ENCODE results near the gene BMP3. TPM values are rescaled to one million over a fixed set of nuclear protein-coding genes. Genes with fewer than 3 reads are reported as not detected.

The BMP3 gene
- total RNA-seq, 2 donors from 2014 or later = 0.11 to 0.13 TPM

DNA sequence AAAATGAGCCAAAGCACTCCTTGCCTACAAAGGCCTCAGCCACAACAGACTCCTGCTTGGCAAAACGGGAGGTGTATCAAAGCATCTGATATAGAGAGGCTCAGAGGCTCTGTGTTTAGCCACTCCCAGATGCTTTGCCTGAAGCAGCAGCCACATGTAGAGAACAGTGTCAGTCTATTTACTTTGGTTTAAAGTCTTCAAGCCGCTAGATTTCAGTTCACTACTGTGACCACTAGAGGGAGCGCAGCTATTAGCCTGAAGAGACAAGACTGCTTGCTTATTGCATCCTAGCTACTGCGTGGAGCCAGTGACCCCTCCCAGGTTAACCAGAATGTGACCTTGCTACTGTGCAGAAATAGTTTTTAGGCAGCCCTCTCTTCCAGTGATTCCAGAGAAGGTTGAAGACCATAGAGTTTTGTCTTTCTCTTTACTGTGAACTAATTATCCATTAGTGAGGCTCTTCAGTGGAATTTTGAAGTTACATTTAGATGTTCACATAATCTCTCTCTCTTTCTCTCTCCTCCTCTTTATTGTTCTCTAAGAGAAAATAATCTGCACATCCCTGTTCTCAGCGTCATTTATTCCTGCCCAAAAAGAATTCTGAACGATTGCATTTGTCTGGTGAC is 39.3 kb downstream of the BMP3 start:
- no peak overlapping the region for H3K9ac ChIP-seq (ENCODE audit: extremely low read depth, low read length, poor library complexity, severe bottlenecking)
- no peak overlapping the region for H3K4me3 ChIP-seq (ENCODE audit: low read length)
- no peaks in the 10 kb centered on the region for H3K9me3 Mint-ChIP-seq
- no peak overlapping the region for H3K27ac Mint-ChIP-seq
- peak; percentile 92 for DNase-seq
- no peaks in the 10 kb centered on the region for H3K36me3 Mint-ChIP-seq (ENCODE audit: low read depth)
- H3K4me3 Mint-ChIP-seq = no peak overlapping the region
- H3K27ac ChIP-seq (ENCODE audit: low read depth, low read length) = no peak overlapping the region
- no peaks in the 10 kb centered on the region for H3K4me1 ChIP-seq (ENCODE audit: control insufficient read depth, insufficient read depth, low read length)
- no peaks in the 10 kb centered on the region for H3K9me3 ChIP-seq (ENCODE audit: control insufficient read depth, low read length)
- H3K4me1 Mint-ChIP-seq = peaks cover 3% of the 10 kb centered on the region
- WGBS, 2 experiments (ENCODE audit: insufficient coverage in 1 of 2, insufficient read length in 1 of 2) = 0 to 12% methylated on average over 3 to 6 of the region's 6 CpGs
- H3K27me3 ChIP-seq (ENCODE audit: control insufficient read depth, insufficient read depth, low read length, poor library complexity, severe bottlenecking) = peaks cover 19% of the 10 kb centered on the region
- H3K36me3 ChIP-seq (ENCODE audit: control insufficient read depth, insufficient read depth, low read length) = no peaks in the 10 kb centered on the region
- TF ChIP-seq, protein P1, sequence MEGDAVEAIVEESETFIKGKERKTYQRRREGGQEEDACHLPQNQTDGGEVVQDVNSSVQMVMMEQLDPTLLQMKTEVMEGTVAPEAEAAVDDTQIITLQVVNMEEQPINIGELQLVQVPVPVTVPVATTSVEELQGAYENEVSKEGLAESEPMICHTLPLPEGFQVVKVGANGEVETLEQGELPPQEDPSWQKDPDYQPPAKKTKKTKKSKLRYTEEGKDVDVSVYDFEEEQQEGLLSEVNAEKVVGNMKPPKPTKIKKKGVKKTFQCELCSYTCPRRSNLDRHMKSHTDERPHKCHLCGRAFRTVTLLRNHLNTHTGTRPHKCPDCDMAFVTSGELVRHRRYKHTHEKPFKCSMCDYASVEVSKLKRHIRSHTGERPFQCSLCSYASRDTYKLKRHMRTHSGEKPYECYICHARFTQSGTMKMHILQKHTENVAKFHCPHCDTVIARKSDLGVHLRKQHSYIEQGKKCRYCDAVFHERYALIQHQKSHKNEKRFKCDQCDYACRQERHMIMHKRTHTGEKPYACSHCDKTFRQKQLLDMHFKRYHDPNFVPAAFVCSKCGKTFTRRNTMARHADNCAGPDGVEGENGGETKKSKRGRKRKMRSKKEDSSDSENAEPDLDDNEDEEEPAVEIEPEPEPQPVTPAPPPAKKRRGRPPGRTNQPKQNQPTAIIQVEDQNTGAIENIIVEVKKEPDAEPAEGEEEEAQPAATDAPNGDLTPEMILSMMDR (conservative IDR thresholded peaks at IDR 0.05) = peak; percentile 95
- peaks cover 16% of the 10 kb centered on the region for H3K27me3 Mint-ChIP-seq (ENCODE audit: insufficient read depth)

GRCh38 chr4:81071013-81071412 is 40.5 kb downstream of the BMP3 start:
- TF ChIP-seq, protein P1 (conservative IDR thresholded peaks at IDR 0.05) = no peak
- H3K36me3 Mint-ChIP-seq (ENCODE audit: low read depth) = no peaks in the 10 kb centered on the region
- H3K9me3 Mint-ChIP-seq = no peaks in the 10 kb centered on the region
- peaks cover 15% of the 10 kb centered on the region for H3K27me3 Mint-ChIP-seq (ENCODE audit: insufficient read depth)
- no peak for DNase-seq
- H3K27ac ChIP-seq (ENCODE audit: low read depth, low read length) = no peak overlapping the region
- H3K27ac Mint-ChIP-seq = no peak overlapping the region
- no peak overlapping the region for H3K9ac ChIP-seq (ENCODE audit: extremely low read depth, low read length, poor library complexity, severe bottlenecking)
- H3K27me3 ChIP-seq (ENCODE audit: control insufficient read depth, insufficient read depth, low read length, poor library complexity, severe bottlenecking) = peaks cover 11% of the 10 kb centered on the region
- no peaks in the 10 kb centered on the region for H3K4me1 ChIP-seq (ENCODE audit: control insufficient read depth, insufficient read depth, low read length)
- no peak overlapping the region for H3K4me3 ChIP-seq (ENCODE audit: low read length)
- no peak overlapping the region for H3K4me3 Mint-ChIP-seq
- no peaks in the 10 kb centered on the region for H3K36me3 ChIP-seq (ENCODE audit: control insufficient read depth, insufficient read depth, low read length)
- H3K4me1 Mint-ChIP-seq = peaks cover 3% of the 10 kb centered on the region
- 67% methylated on average over 2 of the region's 2 CpGs; no CpG with 5 or more reads in 1 of the 2 experiments for WGBS, 2 experiments (ENCODE audit: insufficient coverage in 1 of 2, insufficient read length in 1 of 2)
- H3K9me3 ChIP-seq (ENCODE audit: control insufficient read depth, low read length) = no peaks in the 10 kb centered on the region

DNA sequence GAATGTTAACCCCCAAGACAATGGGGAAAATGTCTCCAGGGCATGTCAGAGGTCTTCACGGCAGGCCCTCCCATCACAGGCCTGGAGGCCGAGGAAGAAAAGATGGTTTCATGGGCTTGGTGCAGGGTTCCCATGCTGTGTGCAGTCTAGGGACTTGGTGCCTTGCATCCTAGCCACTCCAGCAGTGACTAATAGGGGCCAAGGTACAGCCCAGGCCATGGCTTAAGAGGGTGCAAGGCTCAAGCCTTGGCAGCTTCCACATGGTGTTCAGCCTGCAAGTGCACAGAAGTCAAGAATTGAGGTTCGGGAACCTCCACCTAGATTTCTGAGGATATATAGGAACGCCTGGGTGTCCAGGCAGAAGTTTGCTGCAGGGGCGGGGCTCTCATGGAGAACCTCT is 50.6 kb downstream of the BMP3 start:
- H3K9me3 ChIP-seq (ENCODE audit: control insufficient read depth, low read length) = peaks cover 8% of the 10 kb centered on the region
- no peak overlapping the region for H3K27ac Mint-ChIP-seq
- peaks cover 20% of the 10 kb centered on the region for H3K9me3 Mint-ChIP-seq
- H3K36me3 ChIP-seq (ENCODE audit: control insufficient read depth, insufficient read depth, low read length) = no peaks in the 10 kb centered on the region
- H3K27me3 Mint-ChIP-seq (ENCODE audit: insufficient read depth) = no peaks in the 10 kb centered on the region
- DNase-seq = no peak
- TF ChIP-seq, protein P1 (conservative IDR thresholded peaks at IDR 0.05) = no peak
- no peak overlapping the region for H3K4me3 ChIP-seq (ENCODE audit: low read length)
- H3K4me1 ChIP-seq (ENCODE audit: control insufficient read depth, insufficient read depth, low read length) = no peaks in the 10 kb centered on the region
- no peak overlapping the region for H3K4me3 Mint-ChIP-seq
- H3K27ac ChIP-seq (ENCODE audit: low read depth, low read length) = no peak overlapping the region
- no peaks in the 10 kb centered on the region for H3K4me1 Mint-ChIP-seq
- WGBS, 2 experiments (ENCODE audit: insufficient coverage in 1 of 2, insufficient read length in 1 of 2) = 85 to 91% methylated on average over 5 of the region's 5 CpGs
- H3K27me3 ChIP-seq (ENCODE audit: control insufficient read depth, insufficient read depth, low read length, poor library complexity, severe bottlenecking) = no peaks in the 10 kb centered on the region
- H3K36me3 Mint-ChIP-seq (ENCODE audit: low read depth) = peaks cover 4% of the 10 kb centered on the region
- no peak overlapping the region for H3K9ac ChIP-seq (ENCODE audit: extremely low read depth, low read length, poor library complexity, severe bottlenecking)

Data from endodermal cell (in vitro differentiated cells).